HL-60/S4 (cell line): ENCODE measurements around the gene SNED1.

Source experiments
- in situ Hi-C: fragments of 300-500 bp; cut with MboI; formaldehyde crosslinking; loops from 2 replicates; pipeline ENCODE4 v1.14.3; 2022; ENCODE audit warnings: low sequenced_read_pairs

SNED1 gene

GRCh38 chr2:240959941-240960308 is 38.5 kb upstream of the SNED1 start:
- in situ Hi-C loops: no loop called here

GRCh38 chr2:240960309-240960970 is 38.0 kb upstream of the SNED1 start:
- in situ Hi-C loops: no loop called here

DNA sequence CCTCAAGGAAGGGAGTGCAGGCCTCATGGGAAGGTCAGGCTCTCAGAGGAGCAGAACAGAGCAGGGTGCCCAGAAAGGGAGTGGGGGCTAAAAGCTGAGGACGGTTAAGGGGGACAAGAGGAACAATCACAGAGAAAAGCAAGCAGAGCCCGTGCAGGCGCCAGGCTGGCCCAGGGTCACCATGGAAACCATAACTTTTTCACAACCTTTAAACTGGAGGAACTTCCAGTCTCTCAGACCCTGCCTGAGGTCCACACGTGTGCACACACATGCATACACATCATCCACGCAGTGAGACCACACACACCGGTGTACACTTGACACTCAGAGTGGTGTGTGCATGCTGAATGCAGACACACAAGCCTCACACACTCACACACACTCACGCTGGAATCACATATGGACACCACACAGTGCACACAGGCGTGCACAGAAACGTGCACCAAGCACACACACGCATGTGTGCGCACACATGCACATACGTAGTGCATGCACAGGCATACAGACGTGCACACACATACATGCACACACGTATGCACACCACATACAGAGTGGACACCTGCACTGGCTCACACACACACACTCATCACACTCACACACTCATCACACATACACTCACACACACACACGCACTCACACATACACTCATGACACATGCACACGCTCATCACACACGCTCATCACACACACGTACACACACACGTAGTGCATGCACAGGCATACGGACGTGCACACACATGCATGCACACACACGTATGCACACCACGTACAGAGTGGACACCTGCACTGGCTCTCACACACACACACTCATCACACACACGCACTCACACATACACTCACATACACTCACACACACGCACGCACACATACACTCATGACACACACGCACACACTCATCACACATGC is 37.2 kb upstream of the SNED1 start:
- in situ Hi-C loops: no loop called here

- in situ Hi-C loops: no loop called here
Measured at GRCh38 chr2:240961910-240962299, 36.5 kb upstream of the SNED1 start.

- in situ Hi-C loops: no loop called here
Measured at GRCh38 chr2:240962300-240963064, 35.9 kb upstream of the SNED1 start.

DNA sequence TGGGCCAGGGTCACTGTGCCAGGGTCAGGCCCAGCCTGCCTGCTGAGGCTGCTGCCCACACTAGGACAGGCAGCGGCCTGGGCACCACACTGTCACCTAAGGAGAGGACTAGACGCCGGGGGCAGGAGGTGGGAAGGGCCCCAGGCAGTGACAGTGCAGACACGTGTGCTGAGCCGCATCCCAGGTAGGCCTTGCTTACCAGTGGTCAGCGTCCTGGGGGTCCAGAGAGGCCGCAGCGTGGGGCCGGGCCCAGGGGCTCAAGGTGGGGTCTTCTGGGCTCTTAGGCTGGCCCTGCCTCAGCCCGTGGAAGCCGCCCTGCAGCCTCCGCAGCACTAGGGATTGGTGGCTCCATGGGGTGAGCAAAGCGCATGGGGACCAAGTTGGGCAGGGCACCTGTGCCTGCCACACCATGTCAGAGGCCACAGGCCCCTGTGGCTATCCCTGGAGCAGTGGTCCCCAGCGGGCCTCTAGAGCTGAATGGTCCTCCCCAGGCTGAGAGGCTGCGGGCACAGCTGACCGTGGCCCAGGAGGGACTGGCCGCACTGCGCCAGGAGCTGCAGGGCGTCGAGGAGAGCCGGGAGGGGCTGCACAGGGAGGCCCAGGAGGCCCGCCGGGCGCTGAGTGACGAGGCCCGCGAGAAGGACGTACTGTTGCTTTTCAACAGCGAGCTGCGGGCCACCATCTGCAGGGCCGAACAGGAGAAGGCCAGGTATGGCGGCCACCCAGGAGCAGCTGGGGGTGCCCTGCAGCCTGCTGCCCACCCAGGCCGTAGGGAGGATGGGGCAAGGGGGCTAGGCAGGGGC is 35.2 kb upstream of the SNED1 start:
- in situ Hi-C loops: no loop called here

GRCh38 chr2:240963868-240964703 is 34.3 kb upstream of the SNED1 start:
- in situ Hi-C loops: no loop called here

GRCh38 chr2:240964704-240965295 is 33.6 kb upstream of the SNED1 start:
- in situ Hi-C loops: no loop called here

GRCh38 chr2:240965296-240965904 is 33.0 kb upstream of the SNED1 start:
- in situ Hi-C loops: no loop called here

DNA sequence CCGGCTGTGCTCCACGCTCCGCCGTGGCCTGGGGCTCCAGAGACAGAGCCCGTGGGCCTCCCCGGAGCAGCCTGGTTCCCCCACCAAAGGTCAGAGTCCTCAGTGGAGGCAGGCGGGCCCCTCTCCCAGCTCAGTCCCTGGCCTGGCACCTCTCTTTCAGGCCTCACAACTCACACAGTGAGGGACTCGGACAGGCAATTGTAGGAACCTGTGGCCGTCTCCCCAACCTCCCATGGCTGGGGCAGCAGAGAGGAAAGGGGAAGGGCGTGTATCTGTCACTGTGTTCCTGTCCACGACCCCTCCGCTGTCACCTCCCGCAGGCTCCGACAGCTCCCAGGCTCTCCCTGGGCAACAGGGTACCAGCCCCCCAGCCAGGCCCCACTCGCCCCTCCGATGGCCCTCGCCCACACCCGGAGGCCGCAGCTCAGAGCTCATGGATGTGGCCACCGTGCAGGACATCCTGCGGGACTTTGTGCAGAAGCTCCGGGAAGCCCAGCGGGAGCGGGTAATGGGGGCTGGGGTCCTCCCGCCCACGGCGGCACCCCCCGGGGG is 32.4 kb upstream of the SNED1 start:
- in situ Hi-C loops: no loop called here

GRCh38 chr2:240966457-240966905 is 31.9 kb upstream of the SNED1 start:
- in situ Hi-C loops: no loop called here

DNA sequence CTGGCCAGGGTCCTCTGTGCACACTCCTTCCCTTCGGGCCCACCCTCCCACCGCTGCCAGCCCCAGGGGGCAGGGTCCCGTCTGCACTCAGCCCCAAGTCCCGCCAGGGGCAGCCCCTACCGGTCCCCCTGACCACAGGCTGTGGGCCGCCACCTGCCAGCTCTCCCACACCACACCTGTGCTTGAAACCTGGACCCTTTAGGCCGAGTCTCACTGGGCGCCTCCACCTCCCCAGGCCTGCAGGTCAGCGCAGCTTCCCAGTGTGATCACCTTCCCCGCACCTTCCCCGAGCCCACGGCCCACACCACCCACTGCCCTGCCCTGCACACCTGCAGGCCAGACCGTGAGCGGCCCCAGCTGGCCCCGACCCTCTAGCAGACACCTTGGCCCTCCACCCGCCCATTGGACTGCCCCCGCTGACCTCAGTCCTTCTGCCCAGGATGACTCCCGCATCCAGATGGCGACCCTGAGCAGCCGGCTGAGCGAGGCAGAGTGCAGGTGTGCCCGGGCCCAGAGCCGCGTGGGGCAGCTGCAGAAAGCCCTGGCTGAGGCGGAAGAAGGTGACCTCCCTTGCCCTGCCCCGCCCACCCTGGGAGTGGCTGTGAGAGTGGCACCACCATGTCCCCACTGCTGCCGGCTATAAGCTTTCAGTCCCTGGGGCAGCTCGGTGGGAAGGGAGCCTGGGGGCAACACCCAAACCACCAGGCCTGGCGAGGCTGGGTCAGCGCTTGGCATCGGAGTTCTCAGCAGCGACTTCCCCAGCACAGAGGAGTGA is 31.3 kb upstream of the SNED1 start:
- in situ Hi-C loops: no loop called here

DNA sequence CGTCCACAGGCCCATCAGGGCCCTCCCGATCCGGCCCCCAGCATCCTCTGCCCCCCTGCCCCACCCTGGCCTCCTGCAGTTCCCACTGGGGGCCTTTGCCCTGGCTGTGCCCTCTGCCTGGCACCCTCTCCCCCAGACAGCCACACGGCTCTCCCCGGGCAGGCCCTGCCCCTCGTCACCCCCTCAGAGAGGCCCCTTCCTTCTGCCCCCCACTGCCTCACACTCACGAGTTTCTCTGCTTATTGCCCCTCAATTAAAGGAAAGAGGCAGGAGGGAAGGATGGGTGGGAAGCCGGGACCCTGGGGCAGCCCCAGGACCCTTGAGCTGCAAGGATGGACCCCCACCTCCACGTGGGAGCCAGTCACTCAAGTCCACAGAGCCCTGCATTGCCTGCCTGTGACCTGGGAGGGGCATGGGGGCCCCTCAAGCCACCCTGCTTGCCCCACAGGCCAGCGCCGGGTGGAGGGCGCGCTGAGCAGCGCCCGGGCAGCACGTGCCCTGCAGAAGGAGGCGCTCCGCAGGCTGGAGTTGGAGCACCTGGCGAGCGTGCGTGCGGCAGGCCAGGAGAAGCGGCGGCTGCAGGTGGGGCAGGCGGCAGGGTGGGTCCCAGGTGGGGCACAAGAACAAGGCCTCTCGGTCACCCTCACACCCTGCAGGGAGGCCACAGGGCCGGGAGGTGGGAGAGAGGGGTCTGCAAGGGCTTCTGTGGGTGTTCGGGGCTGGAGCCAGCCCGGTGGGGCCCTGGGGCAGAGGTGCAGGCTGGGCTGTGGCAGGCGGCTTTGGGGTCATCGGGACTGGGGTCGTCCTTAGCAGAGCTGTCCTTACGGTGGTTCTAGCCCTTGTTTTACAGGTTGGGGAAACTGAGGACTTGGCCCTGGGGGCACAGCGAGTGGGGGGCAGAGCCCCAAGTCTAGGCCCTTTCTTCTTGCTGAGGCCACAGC is 30.5 kb upstream of the SNED1 start:
- in situ Hi-C loops: no loop called here

DNA sequence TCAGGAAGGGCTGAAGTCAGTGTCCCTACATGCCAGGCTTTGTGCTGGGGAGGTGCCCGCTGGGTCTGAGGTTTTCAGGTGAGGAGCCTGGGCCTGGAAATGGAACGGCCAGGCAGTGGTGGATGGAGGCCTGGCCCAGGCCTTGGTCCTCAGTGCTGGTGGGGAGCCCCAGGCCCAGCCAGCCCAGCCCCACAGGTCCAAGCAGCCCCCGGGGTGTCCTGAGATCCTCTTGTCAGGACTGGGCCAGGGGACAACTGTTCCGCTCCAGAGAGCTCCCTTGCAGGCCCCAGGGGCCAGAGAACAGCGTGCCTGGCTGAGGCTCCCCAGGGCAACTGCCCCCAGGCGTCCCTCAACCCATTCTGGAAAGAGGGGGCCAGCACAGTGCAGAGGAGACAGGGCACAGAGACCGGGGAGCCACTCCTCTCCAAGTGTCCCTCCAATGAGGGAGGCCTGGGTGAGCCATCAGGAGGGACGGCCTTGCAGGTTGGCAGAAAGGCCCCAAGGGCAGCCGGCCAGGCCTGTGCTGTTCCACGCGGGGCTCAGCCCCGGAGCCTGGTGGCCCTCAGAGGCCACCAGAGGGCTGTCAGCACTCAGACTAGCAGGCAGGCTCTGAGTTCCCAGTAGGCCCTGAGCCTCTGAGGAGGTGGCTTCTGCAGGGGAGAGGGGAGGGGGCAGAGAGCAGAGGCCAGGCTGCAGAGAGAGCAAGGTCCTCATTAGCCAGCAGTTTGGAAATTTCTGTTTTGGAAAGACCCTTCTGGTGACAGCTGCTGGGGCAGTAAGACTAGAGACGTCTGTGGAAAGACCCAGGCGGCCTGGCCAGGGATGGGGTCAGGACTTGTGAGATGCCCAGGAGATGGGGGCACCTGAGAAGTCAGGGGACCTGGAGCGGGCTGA is 29.4 kb upstream of the SNED1 start:
- in situ Hi-C loops: no loop called here

DNA sequence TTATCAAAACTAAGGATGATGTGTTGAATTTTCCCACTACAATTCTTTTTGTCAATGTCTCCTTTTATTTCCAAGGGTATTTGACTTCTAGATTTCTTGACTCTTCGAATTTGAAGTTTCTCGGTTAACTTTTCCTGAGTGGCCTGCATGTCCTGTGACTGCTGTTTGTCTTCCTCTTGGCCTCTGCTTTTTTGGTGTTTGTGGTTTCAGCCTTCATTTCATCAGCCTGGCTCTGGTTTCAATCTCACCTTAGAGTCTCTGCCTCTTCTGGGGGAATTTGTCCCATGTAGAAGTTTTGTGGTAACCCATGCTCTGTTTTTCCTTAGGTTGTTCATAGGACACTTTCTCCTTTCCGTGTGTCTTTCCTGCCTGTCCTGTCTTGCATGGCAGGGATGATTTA is 28.3 kb upstream of the SNED1 start:
- in situ Hi-C loops: no loop called here

DNA sequence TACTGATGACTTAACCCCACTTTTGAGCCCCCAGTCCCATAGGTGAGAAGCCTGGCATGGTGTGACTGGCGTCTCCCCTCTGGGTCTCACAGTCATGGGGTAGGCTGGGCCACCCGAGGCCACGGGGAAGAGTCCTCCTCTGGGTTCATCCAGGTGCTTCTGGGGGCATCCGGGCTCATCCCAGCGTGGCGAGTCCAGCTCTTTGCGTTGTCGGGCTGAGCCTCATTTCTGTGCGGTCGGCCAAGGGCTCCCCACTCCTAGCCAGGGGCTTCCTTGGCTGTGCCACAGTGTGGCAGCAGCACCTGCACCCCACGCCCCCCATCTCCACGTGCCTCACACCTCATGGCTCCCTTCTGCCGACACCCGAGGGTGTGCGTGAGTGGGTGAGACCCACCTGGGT is 27.6 kb upstream of the SNED1 start:
- in situ Hi-C loops: no loop called here
